ENCODE measurements around the gene RFXANK. TPM values are rescaled to one million over a fixed set of nuclear protein-coding genes. Genes with fewer than 3 reads are reported as not detected.
A peak's percentile ranks its signal among the peaks of the same experiment; 100 is the strongest.
"Not testable (repeated sequence)": the region's sequence is repeated elsewhere in the genome, so short reads cannot be mapped to it uniquely, and the experiment has no call there.

The RFXANK gene
- polyA plus RNA-seq, 4 donors: 61.0 to 81.8 (median 64.8) TPM

DNA sequence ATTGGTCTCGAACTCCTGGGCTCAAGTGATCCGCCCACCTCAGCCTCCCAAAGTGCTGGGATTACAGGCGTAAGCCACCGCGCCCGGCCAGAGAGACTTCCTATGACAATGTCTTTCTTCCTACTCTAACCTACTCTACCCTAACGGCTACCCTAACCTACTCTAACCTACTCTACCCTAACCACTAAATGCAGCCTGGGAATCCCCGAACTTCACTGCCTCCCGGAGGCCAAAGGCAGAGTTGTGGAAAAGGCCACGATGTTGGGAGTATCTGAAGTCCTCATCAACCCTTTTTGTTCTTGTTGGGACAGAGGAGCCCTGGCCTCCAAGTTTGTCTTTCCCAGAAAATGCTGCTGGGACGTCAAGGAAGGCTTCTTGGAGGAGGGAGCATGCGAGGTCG is 12.1 kb downstream of the RFXANK start:
- DNase-seq (ENCODE audit: low read depth in 4 of 4, low spot score in 3 of 4): no peak

DNA sequence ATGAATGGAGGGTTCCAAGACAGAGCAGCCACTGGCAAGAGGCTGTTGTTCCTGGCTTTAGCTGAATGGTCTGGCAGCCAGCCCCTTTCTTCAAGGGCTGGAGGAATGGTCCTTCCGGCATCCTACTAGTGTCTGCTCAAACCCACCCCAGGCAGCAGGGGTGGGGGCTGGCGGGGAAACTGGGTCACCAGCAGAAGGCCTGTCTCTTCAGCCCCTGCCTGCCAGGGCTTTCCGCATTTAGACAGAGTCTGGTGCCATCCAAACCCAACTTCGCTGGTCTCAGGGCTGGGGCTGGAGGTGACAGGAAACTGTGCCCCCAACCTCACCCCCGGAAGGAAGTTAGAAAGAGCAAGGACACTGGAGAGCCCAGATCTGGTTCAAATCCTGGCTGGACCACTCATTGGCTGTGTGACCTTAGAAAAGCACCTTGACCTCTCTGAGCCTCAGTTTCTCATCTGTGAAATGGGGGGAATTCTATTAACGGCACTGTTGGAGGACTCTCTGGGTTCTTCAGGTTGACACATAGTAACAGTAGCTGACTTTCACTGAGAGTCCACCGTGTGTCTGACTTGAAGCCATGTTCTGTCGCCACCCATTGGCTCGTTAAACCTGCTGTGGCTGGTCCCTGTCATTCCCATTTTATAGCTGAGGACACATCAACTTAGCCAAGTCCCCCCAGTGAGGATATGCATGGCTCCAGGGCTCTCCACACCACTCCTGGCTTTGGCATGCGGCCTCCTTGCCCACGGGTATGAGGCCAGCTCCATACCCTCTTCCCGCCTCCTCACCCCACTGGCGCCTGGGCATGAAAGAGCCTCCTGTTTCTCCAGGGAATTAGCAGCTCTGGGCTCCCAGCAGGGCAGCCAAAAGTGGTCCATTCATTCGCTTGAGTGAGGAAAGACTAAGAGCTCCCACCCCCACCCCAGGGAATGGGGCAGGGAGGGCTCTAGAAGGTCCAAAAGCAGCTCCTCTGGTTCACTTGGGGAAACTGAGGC is 13.7 kb downstream of the RFXANK start:
- DNase-seq (ENCODE audit: low read depth in 4 of 4, low spot score in 3 of 4): no peak

DNA sequence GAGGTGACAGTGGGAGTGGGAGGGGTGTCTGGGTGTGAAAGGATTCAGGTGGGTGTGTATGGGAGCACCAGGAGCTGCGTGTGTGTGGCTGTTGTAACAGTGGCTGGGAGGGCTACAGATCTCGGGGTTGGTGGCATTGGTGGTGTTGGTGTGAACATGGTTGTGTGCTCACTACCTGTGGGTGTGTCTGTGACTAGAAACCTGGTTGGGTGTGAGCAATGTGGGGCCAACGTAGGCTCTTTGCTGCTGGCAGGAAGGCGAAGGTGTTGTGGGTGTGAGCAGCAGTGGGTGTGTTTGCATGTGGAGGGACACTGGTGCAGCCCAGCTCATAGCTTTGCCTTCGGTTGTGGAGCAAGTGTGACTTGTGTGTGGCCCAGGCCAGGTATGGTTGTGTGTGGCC is 14.9 kb downstream of the RFXANK start:
- DNase-seq (ENCODE audit: low read depth in 4 of 4, low spot score in 3 of 4): no peak

DNA sequence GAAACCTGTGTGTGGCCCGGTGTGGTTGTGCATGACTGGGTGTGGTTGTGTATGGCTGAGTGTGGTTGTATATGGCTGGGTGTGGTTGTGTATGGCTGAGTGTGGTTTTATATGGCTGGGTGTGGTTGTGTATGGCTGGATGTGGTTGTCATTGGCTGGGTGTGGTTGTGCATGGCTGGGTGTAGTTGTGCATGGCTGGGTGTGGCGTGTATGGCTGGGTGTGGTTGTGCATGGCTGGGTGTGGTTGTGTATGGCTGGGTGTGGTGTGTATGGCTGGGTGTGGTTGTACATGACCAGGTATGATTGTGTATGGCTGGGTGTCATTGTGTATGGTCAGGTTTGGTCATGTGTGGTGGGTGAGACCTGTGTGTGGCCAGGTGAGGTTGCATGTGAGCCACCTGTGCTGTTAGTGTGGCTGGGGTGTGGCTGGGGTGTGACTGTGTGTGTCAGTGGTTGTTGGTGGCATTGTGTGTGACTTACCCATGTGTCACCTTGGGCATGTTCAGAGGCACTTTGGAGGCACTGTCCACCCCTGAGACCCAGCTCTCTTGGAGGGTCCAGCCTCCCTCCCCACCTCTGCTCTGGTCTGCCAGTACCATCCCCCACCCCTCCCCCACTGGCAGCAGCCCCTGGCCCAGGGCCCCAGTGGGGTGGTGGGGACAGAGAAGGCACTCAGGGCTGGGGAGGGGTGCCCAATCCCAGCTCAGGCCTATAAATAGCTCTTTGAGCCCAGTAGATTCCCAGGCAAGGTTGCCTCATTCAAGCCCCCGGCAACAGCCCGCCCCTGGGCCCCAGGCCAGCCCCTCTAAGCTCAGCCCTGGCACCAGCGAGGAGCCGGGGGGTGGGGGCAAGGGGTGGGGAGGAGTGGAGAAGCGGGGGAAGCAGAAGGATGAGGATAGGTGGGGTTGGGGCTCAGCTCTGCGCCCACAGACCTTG is 15.8 kb downstream of the RFXANK start:
- DNase-seq (ENCODE audit: low read depth in 4 of 4, low spot score in 3 of 4): no peak

DNA sequence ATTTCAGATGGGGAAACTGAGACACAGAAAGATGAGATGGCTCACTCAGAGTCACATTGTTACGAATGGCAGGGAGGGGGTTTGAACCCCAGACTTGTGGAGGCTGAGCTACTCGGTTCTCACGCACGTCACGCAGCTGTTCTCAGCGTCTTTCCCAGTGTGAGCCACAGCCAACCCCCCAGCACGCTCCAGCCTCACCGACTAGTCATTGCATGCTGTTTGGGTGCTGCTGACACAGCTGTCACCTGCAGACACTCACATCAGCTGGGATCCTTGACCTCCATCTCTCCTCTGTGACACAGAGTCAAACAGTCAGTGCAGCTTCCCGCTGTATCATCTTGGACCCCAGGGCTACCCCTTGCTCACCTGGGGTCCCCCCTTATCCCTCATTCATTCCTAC is 17.3 kb downstream of the RFXANK start:
- no peak for DNase-seq (ENCODE audit: low read depth in 4 of 4, low spot score in 3 of 4)

DNA sequence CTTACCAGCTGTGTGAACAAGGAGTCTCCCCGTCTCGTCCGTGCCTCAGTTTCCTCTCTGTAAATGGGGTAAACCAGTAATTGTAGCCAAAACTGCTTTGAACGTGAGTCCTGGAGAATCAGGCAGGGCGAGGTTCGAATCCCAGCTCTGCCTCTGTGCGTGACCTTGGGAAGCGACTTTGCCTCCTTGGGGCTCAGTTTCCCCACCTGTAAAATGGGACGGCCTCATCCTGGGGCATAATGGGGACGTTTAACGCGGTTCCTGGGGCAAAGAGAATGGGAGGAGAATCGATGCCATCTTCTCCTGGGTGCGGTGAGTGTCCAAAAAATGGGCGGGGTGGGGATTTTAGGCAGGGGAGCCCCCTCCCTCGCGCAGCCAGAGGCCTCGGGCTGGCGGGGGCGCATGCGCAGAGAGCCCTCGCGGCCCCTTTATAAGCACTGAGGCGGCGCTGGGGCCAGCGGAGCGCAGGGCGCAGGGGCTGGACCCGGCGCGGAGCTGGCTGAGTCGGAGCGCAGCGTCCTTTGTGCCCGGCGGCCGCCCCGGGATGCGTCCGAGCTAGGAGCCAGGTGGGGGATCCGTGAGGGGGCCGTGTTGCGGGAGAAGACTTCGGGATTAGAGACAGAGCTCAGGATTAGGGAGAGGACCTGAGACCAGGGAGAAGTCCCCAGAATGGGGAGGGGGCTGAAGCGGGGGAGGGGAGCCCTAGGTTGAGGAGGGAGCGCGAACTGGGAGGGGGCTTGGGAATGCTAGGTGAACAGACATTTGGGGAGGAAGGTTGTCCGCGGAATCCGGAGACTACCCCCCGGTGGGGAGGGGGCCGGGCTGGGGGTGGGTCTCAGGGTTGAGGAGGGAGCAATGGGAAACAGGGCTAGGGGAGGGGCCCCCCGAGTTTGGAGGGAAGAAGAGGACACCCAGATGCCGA is 19.7 kb downstream of the RFXANK start, which contains the start of gene NCAN:
Gene NCAN, plus strand, starts transcription at position 460 of the 922 bp plus-strand sequence. CDS start 4,996 bp downstream, outside the sequence.
- DNase-seq (ENCODE audit: low read depth in 4 of 4, low spot score in 3 of 4): no peak

DNA sequence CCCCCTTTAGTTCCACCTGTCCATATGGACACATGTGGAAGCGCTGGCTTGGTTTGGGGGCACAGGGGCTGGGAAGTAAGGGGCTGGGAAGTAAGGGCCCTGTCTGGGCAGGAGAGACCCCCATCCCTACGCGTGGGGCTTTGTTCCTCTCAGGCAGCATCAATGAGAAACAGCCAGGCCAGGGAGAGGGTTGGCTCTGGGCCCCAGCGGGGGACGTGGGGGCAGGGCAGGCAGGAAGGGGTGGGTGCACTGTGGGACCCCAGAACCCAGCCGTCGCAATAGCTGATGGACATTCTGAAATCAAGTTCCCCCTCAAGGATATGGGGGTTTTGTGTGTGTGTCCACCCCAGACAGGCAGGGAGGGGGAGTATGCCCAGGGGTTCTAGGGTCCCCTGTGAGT is 20.9 kb downstream of the RFXANK start:
- DNase-seq (ENCODE audit: low read depth in 4 of 4, low spot score in 3 of 4): no peak

DNA sequence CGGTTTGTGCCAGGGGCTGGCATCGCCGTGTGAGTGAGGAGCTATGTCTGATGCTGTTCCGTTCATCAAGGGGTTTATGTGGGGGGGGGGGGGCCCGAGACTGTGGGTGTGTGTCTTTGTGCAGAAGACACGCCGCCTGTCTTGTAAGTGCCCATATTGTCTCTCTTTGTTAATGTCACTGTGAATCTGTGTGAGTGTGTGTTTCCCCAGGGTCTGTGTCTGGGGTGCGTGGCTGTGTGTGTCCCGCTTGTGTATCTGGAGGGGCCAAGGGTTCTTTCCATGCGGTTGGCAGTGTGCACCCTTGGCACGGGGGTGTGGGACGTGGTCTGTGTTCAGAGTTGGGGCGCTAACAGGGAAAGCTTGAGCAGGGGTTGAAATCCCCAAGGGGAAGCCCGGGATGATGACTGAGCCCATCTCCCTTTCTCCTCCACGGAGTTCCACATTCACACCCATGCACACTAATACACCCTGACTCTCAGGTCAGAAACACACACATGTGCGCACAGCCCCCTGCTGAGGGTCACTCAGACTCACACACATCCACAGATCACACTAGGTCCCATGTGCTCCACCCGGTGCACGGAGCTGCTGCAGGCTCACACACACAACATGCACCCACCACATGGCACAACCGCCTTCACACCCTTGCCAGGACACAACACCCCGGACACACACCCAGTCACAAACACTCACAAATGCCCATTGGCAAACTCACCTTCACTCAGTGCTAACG is 21.5 kb downstream of the RFXANK start:
- DNase-seq (ENCODE audit: low read depth in 4 of 4, low spot score in 3 of 4): no peak

DNA sequence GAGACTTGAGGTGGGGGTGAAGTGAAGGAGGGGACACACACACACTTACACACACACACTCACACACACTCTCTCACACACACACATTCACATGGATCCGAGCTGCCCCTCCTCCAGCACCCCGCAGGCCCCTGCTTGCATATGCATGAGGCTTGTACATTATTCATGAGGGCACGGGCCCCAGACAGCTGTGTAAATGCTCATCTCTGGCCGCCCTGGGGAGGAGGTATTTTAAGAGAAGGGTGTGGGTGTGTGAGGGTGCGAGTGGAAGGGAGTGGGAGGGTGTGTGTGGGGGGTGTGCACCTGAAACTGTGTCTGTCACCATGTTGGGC is 22.1 kb downstream of the RFXANK start:
- no peak for DNase-seq (ENCODE audit: low read depth in 4 of 4, low spot score in 3 of 4)

DNA sequence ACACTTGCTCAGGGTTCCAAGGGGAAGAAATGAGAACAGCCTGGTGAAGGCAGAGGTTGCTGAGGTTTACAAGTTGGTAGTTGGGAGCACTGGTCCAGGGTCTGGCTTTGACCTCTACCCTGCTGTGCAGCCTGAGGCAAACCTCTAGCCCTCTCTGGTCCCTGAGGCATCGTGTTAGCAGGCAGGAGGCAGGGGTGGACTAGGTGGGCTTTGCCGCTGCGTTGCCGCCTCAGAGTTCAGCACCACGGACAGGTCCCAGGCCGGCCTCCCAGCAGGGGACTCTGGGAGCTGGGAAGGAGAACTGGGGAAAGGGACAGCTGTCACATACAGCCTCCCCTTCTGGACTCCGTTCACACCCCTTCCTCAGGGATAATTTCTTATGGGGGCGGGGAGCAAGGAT is 22.8 kb downstream of the RFXANK start:
- peak in 1 of 4 donors; percentile 49 for DNase-seq (ENCODE audit: low read depth in 4 of 4, low spot score in 3 of 4)

DNA sequence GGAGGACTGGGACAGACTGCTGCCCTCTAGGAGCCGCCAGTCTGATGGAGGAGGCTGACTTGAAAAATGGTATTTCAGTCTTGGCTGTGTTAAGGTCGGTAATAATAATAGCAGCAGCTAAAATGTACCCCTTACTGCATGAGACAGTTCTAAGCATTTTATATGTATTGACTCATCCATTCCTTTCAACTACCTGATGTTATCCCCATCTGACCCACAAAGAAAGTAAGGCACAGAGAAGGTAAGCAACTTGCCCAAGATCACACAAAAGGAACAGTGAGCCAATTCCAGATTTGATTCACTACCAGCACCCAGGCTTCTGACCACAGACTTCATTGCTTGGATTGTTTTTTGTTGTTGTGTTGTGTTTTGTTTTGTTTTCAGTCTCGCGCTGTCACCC is 23.7 kb downstream of the RFXANK start:
- no peak for DNase-seq (ENCODE audit: low read depth in 4 of 4, low spot score in 3 of 4)

DNA sequence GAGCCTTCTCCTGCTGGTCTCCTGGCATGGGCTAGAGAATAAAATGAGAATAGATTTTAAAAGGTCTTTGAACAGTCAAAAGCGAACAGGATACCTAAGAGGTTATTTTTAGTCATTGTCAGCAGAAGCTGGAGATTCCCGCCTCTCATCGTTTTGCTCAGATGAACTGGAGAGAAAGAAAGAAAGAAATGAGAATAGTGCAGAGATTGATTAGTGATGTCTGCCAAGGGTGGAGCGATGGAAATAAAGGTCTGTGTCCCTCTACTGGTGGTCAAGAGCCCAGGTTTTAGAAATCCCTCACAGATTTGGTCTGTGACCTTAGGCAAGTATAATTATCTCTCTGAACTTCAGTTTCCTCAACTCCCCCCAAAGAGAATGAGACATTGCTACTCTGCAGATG is 25.0 kb downstream of the RFXANK start:
- DNase-seq (ENCODE audit: low read depth in 4 of 4, low spot score in 3 of 4): no peak

DNA sequence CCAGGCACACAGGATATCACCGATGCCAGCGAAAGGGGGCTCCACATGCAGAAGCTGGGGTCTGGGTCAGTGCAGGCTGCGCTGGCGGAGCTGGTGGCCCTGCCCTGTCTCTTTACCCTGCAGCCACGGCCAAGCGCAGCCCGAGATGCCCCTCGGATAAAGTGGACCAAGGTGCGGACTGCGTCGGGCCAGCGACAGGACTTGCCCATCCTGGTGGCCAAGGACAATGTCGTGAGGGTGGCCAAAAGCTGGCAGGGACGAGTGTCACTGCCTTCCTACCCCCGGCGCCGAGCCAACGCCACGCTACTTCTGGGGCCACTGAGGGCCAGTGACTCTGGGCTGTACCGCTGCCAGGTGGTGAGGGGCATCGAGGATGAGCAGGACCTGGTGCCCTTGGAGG is 26.9 kb downstream of the RFXANK start:
- no peak for DNase-seq (ENCODE audit: low read depth in 4 of 4, low spot score in 3 of 4)

DNA sequence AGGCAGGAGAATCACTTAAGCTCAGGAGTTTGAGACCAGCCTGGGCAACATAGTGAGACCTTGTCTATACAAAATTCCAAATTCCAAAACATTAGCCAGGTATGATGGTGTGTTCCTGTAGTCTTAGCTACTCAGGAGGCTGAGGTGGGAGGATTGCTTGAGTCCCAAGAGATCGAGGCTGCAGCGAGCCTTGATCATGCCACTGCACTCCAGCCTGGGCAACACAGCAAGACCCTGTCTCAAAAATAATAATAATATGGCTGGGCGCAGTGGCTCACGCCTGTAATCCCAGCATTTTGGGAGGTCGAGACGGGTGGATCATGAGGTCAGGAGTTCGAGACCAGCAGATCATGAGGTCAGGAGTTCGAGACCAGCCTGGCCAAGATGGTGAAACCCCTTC is 28.9 kb downstream of the RFXANK start:
- not testable (repeated sequence) for DNase-seq (ENCODE audit: low read depth in 4 of 4, low spot score in 3 of 4)

DNA sequence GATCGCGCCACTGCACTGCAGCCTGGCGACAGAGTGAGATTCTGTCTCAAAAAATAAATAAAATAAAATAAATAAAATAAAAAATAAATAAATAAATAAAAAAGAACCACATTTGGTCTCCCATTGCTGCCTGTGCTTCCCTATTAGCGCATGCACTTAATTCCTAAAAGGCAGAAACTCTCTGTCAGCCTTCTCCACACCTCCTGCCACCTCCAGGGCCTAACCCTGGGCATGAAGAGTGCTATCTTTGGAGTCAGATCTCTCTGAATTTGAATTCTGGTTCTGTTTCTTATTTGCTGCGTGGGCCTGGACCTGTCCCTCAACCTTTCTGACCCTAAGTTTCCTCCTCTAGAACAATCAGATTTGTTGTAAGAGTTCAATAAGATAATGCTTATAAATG is 31.0 kb downstream of the RFXANK start:
- DNase-seq (ENCODE audit: low read depth in 4 of 4, low spot score in 3 of 4): no peak

DNA sequence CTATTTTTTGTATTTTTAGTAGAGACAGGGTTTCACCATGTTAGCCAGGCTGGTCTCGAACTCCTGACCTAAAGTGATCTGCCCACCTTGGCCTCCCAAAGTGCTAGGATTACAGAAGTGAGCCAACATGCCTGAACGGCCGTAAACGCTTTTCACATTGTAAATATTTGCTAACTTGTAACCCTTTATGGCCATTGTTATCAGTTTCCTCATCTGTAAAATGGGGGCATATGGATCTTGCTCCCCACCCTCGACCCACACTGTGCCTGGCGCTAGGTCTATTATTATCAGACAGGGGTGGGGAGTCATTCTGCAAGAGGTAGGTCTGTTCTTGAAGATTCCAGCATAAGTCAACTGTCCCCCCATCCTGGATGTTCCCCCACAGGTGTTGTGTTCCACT is 31.6 kb downstream of the RFXANK start:
- DNase-seq (ENCODE audit: low read depth in 4 of 4, low spot score in 3 of 4): no peak

DNA sequence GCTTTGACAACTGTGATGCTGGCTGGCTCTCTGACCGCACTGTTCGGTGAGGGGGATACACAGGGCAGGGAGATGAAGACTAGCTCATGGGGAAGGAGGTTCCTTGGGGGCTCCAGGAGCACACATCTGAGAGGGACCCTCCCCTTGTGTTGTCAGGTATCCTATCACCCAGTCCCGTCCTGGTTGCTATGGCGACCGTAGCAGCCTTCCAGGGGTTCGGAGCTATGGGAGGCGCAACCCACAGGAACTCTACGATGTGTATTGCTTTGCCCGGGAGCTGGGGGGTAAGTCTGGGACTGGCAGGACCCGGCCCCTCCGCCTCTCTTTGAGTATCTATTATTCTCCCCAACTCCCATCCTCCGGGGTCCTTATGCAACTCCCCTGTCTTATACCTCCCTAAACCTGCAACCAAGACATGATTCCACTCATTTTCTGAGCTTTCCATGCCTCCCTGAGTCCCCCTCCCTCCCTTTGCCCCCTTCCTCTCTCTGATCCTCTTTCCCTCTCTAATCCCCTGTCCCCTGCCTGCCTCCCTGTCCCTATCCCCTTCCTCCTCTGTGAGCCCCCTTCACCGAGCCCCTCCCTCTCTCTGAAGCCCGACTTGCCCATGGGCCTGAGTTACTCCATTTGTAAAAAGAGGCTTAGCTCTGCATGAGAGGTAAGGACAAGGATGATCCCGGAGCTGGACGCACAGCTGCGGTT is 32.2 kb downstream of the RFXANK start:
- DNase-seq (ENCODE audit: low read depth in 4 of 4, low spot score in 3 of 4): no peak

DNA sequence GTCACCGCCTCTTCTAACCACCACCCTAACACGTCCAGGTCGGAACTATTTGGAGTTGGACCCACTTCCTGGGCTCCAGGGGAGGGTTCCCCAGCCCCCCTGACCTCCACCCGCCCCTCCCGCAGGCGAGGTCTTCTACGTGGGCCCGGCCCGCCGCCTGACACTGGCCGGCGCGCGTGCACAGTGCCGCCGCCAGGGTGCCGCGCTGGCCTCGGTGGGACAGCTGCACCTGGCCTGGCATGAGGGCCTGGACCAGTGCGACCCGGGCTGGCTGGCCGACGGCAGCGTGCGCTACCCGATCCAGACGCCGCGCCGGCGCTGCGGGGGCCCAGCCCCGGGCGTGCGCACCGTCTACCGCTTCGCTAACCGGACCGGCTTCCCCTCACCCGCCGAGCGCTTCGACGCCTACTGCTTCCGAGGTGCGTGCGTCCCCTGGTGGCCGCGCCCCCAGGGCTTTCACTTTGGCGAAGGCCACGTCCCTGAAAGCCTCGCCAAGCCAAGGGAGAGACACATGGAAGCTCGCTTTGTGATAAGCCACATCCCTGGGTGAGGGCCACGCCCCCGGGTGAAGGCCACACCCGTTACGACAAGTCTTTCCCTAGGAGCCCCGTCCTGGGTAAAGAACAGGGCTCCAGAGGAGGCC is 32.9 kb downstream of the RFXANK start:
- DNase-seq (ENCODE audit: low read depth in 4 of 4, low spot score in 3 of 4): peak in 1 of 4 donors; percentile 22
